CD4-positive, alpha-beta T cell treated with Interleukin-2 at 100 ng/mL for 4 hours (primary cell): ENCODE data around the gene NPHS2.

ENCODE experiments used
- DNase-seq: peaks from one replicate; pipeline ENCODE4 v3.0.0-alpha.2; 2020; ENCODE audit warnings: low spot score

NPHS2 gene

GRCh38 chr1:179575497-179576314 is at the start of gene NPHS2:
TSS of gene NPHS2 (minus strand) at chr1:179575948. CDS start at chr1:179575864, 84 bp downstream.
- DNase-seq: no peak

- DNase-seq: no peak
Measured at GRCh38 chr1:179612361-179612760, 36.6 kb upstream of the NPHS2 start.

GRCh38 chr1:179601093-179601492 is 25.3 kb upstream of the NPHS2 start:
- DNase-seq: no peak

- no peak for DNase-seq
Measured at GRCh38 chr1:179599623-179600249, 24.0 kb upstream of the NPHS2 start.

GRCh38 chr1:179598631-179599030 is 22.9 kb upstream of the NPHS2 start:
- no peak for DNase-seq

- DNase-seq: no peak
Measured at GRCh38 chr1:179591592-179592580, 16.1 kb upstream of the NPHS2 start, which contains the start of gene TDRD5. TSS of gene TDRD5 (plus strand) at chr1:179591832. CDS start at chr1:179592616, 784 bp downstream.

GRCh38 chr1:179591253-179591591 is 15.5 kb upstream of the NPHS2 start:
- no peak for DNase-seq

GRCh38 chr1:179590671-179591070 is 14.9 kb upstream of the NPHS2 start:
- no peak for DNase-seq

GRCh38 chr1:179589509-179589908 is 13.8 kb upstream of the NPHS2 start:
- no peak for DNase-seq

- DNase-seq: no peak
Measured at GRCh38 chr1:179588425-179589024, 12.8 kb upstream of the NPHS2 start.

- DNase-seq: no peak
Measured at GRCh38 chr1:179587336-179587735, 11.6 kb upstream of the NPHS2 start.

- DNase-seq: no peak
Measured at GRCh38 chr1:179586107-179586823, 10.5 kb upstream of the NPHS2 start.

GRCh38 chr1:179583771-179584320 is 8.1 kb upstream of the NPHS2 start:
- DNase-seq: no peak

- no peak for DNase-seq
Measured at GRCh38 chr1:179576509-179576908, 761 bp upstream of the NPHS2 start.

- no peak for DNase-seq
Measured at GRCh38 chr1:179558078-179558477, 17.7 kb downstream of the NPHS2 start.

- no peak for DNase-seq
Measured at GRCh38 chr1:179554427-179554826, 21.3 kb downstream of the NPHS2 start.

- no peak for DNase-seq
Measured at GRCh38 chr1:179550746-179551682, 24.7 kb downstream of the NPHS2 start.

GRCh38 chr1:179549368-179549700 is 26.4 kb downstream of the NPHS2 start:
- DNase-seq: no peak

GRCh38 chr1:179548666-179549367 is 26.9 kb downstream of the NPHS2 start:
- no peak for DNase-seq
